ENCODE data around the gene HSPB6. TPM values are rescaled to one million over a fixed set of nuclear protein-coding genes. Genes with fewer than 3 reads are reported as not detected.

The HSPB6 gene
- polyA plus RNA-seq, 1 donor (not counting 4 experiments of a cell fraction or from before 2014, with no cell fraction given): not detected

DNA sequence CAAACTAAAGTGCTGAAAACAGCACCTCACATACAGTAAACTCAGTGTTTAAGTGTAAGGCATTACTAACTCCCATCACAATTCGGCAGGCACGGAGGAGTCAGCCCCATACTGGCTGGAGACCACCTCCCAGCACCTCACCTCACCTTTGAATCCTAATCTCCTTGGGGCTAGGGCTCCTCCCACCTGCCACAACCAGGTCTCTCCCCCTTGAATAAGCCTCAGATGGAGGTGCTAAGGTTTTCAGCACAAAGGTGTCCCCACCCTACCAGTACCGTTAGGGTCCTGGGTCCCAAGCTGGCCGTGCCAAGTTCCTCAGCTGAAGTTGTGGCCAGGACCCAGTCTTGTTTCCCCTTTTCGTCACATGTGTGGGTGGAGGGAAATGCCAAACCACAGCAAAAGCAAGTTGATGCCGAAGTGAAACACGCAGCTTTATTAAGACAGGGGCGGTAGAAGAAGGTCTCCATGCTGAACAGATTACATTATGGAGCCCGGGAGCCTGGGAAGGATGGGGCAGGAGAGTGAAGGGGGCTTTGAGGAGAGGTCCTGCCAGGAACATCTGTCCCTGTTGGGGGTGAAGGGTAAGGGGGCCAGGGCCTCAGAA lies 14.6 kb downstream of the HSPB6 start, which contains the start of gene IGFLR1:
Gene IGFLR1, minus strand, starts transcription at position 332 of the 604 bp plus-strand sequence. CDS start 1,272 bp downstream, outside the sequence.
- Histone ChIP-seq H3K9me3 (ENCODE audit: control insufficient read depth, low read depth, low read length) (no peaks in the 10 kb centered on the region), H3K27ac (ENCODE audit: control insufficient read depth, insufficient read depth, low read length) (no peak within 1 kb of the TSS), H3K9ac (ENCODE audit: control insufficient read depth, extremely low read depth, insufficient read depth, low read length) (no peak within 1 kb of the TSS), H3K4me3 (ENCODE audit: control insufficient read depth in 2 of 3, extremely low read depth in 1 of 3, insufficient read depth in 2 of 3, low read depth in 1 of 3, low read length in 3 of 3) (no peak within 1 kb of the TSS), H4K20me1 (ENCODE audit: control insufficient read depth, extremely low read depth, insufficient read depth, low read length) (no peaks in the 10 kb centered on the region), H3K4me1 (ENCODE audit: control insufficient read depth, extremely low read depth, insufficient read depth, low read length) (peaks cover 23% of the 10 kb centered on the region), H3K9me1 (ENCODE audit: control insufficient read depth, extremely low read depth, insufficient read depth, low read length) (no peaks in the 10 kb centered on the region), H3K36me3 (ENCODE audit: control insufficient read depth in 2 of 2, extremely low read depth in 1 of 2, insufficient read depth in 2 of 2, low read length in 2 of 2) (peaks cover 17% of the 10 kb centered on the region in 2 experiments), H2AFZ (ENCODE audit: control insufficient read depth, low read length) (no peak within 1 kb of the TSS), H3K79me2 (ENCODE audit: control insufficient read depth, insufficient read depth, low read length) (peaks cover 13% of the 10 kb centered on the region), H3K4me2 (ENCODE audit: control insufficient read depth, extremely low read depth, insufficient read depth, low read depth, low read length) (no peak within 1 kb of the TSS), H3K27me3 (ENCODE audit: control insufficient read depth, extremely low read depth, insufficient read depth, low read length) (no peaks in the 10 kb centered on the region)
- FAIRE-seq (no peak), DNase-seq (ENCODE audit: low read depth, low spot score) (no peak)
- dilution Hi-C loops (cut with MboI; ENCODE audit: extremely low pct_ligation_motif_present, low sequenced_read_pairs): no loop called here
- TF ChIP-seq, protein P1, sequence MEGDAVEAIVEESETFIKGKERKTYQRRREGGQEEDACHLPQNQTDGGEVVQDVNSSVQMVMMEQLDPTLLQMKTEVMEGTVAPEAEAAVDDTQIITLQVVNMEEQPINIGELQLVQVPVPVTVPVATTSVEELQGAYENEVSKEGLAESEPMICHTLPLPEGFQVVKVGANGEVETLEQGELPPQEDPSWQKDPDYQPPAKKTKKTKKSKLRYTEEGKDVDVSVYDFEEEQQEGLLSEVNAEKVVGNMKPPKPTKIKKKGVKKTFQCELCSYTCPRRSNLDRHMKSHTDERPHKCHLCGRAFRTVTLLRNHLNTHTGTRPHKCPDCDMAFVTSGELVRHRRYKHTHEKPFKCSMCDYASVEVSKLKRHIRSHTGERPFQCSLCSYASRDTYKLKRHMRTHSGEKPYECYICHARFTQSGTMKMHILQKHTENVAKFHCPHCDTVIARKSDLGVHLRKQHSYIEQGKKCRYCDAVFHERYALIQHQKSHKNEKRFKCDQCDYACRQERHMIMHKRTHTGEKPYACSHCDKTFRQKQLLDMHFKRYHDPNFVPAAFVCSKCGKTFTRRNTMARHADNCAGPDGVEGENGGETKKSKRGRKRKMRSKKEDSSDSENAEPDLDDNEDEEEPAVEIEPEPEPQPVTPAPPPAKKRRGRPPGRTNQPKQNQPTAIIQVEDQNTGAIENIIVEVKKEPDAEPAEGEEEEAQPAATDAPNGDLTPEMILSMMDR (optimal IDR thresholded peaks at IDR 0.05 in 1 of 3, IDR thresholded peaks at IDR 0.05 in 1 of 3, conservative IDR thresholded peaks at IDR 0.05 in 1 of 3; ENCODE audit: extremely low read depth in 1 of 3, insufficient read depth in 2 of 3, low read length in 3 of 3): no peak
- no peak for TF ChIP-seq EZH2 (IDR thresholded peaks at IDR 0.05; ENCODE audit: low read length)

DNA sequence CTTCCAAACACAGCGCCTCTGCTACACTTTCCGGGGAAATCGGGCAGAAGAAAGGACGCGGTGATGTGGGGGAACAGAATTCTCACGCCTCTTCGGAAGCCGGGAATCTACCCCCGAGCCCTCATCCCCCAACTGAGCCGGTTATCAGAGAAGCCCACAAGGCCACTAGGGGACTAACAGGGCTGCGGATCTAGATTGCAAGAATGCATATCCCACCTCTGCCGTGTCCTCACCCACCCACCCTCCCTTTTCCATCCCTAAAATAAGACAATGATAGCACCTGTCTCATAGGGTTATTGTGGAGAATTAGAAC lies 15.7 kb downstream of the HSPB6 start:
- TF ChIP-seq, protein P1 (optimal IDR thresholded peaks at IDR 0.05 in 1 of 3, IDR thresholded peaks at IDR 0.05 in 1 of 3, conservative IDR thresholded peaks at IDR 0.05 in 1 of 3; ENCODE audit: extremely low read depth in 1 of 3, insufficient read depth in 2 of 3, low read length in 3 of 3): peak in 2 of 3 experiments; percentile 0 to 8
- TF ChIP-seq EZH2 (IDR thresholded peaks at IDR 0.05; ENCODE audit: low read length): no peak
- no peaks in the 10 kb centered on the region for H3K9me3 ChIP-seq (ENCODE audit: control insufficient read depth, low read depth, low read length)
- dilution Hi-C loops (cut with MboI; ENCODE audit: extremely low pct_ligation_motif_present, low sequenced_read_pairs): no loop called here
- no peaks in the 10 kb centered on the region for H3K9me1 ChIP-seq (ENCODE audit: control insufficient read depth, extremely low read depth, insufficient read depth, low read length)
- H2AFZ ChIP-seq (ENCODE audit: control insufficient read depth, low read length): peak overlapping the region; percentile 95
- no peak for DNase-seq (ENCODE audit: low read depth, low spot score)
- peak overlapping the region; percentile 44 to 84 (median 79) for H3K4me3 ChIP-seq (ENCODE audit: control insufficient read depth in 2 of 3, extremely low read depth in 1 of 3, insufficient read depth in 2 of 3, low read depth in 1 of 3, low read length in 3 of 3)
- peaks cover 16% of the 10 kb centered on the region for H3K4me1 ChIP-seq (ENCODE audit: control insufficient read depth, extremely low read depth, insufficient read depth, low read length)
- FAIRE-seq: no peak
- peaks cover 24 to 26% of the 10 kb centered on the region in 2 experiments for H3K36me3 ChIP-seq (ENCODE audit: control insufficient read depth in 2 of 2, extremely low read depth in 1 of 2, insufficient read depth in 2 of 2, low read length in 2 of 2)
- peak overlapping the region; percentile 98 for H3K4me2 ChIP-seq (ENCODE audit: control insufficient read depth, extremely low read depth, insufficient read depth, low read depth, low read length)
- peak overlapping the region; percentile 61 for H3K9ac ChIP-seq (ENCODE audit: control insufficient read depth, extremely low read depth, insufficient read depth, low read length)
- H3K27ac ChIP-seq (ENCODE audit: control insufficient read depth, insufficient read depth, low read length): peak overlapping the region; percentile 8
- H3K27me3 ChIP-seq (ENCODE audit: control insufficient read depth, extremely low read depth, insufficient read depth, low read length): no peaks in the 10 kb centered on the region
- H4K20me1 ChIP-seq (ENCODE audit: control insufficient read depth, extremely low read depth, insufficient read depth, low read length): peaks cover 3% of the 10 kb centered on the region
- H3K79me2 ChIP-seq (ENCODE audit: control insufficient read depth, insufficient read depth, low read length): peaks cover 9% of the 10 kb centered on the region
